Caki2 (cell line): ENCODE data around the gene KSR1. TPM values are rescaled to one million over a fixed set of nuclear protein-coding genes. Genes with fewer than 3 reads are reported as not detected.
"Not testable (repeated sequence)": the region's sequence is repeated elsewhere in the genome, so short reads cannot be mapped to it uniquely, and the experiment has no call there.

Source experiments
- DNase-seq: peaks from one replicate; pipeline ENCODE4 v3.0.0-alpha.2; 2015; ENCODE audit warnings: low read depth
- in situ Hi-C: cut with HindIII; loops from 2 replicates; pipeline ENCODE4 v1.10.0; 2016; ENCODE audit warnings: low sequenced_read_pairs, low pct_unique_long_range_greater_than_20kb, mixed read lengths
- total RNA-seq: library from RNA; depleted of rRNA; stranded (reverse); fragments of >200 nt; shearing (Covaris generic); gene quantifications from 2 replicates; pipeline ENCODE4 v1.2.3, GENCODE V29; 2014; ENCODE audit warnings: low replicate concordance

The KSR1 gene
- total RNA-seq, 1 experiment from 2014 or later: 0.51 TPM

GRCh38 chr17:27635275-27635823 lies 179.1 kb downstream of the KSR1 start:
- in situ Hi-C loops: no loop called here
- no peak for DNase-seq

GRCh38 chr17:27636005-27636520 lies 179.8 kb downstream of the KSR1 start:
- DNase-seq, in situ Hi-C loops: not testable (repeated sequence)

GRCh38 chr17:27637818-27638217 lies 181.6 kb downstream of the KSR1 start:
- in situ Hi-C loops: not testable (repeated sequence)

GRCh38 chr17:27638415-27638914 lies 182.2 kb downstream of the KSR1 start:
- DNase-seq, in situ Hi-C loops: not testable (repeated sequence)

More at GRCh38 chr17:27637818-27638217, 181.6 kb downstream of the KSR1 start:
- DNase-seq: not testable (repeated sequence)

- in situ Hi-C loops: no loop called here
- DNase-seq: no peak
Measured at GRCh38 chr17:27640790-27641189, 184.5 kb downstream of the KSR1 start.

GRCh38 chr17:27644586-27644985 lies 188.3 kb downstream of the KSR1 start:
- in situ Hi-C loops: no loop called here
- DNase-seq: no peak

GRCh38 chr17:27645621-27646020 lies 189.4 kb downstream of the KSR1 start:
- in situ Hi-C loops, DNase-seq: not testable (repeated sequence)

- DNase-seq: no peak
- in situ Hi-C loops: no loop called here
Measured at GRCh38 chr17:27646232-27646631, 190.0 kb downstream of the KSR1 start.

- in situ Hi-C loops: no loop called here
- DNase-seq: no peak
Measured at GRCh38 chr17:27647765-27648164, 191.5 kb downstream of the KSR1 start.

- DNase-seq, in situ Hi-C loops: not testable (repeated sequence)
Measured at GRCh38 chr17:27649111-27649571, 192.9 kb downstream of the KSR1 start.

GRCh38 chr17:27649929-27650328 lies 193.7 kb downstream of the KSR1 start:
- no peak for DNase-seq
- in situ Hi-C loops: no loop called here

GRCh38 chr17:27650836-27651235 lies 194.6 kb downstream of the KSR1 start:
- in situ Hi-C loops: no loop called here

GRCh38 chr17:27651411-27652345 lies 195.4 kb downstream of the KSR1 start:
- DNase-seq: no peak
- in situ Hi-C loops: no loop called here

More at GRCh38 chr17:27650836-27651235, 194.6 kb downstream of the KSR1 start:
- no peak for DNase-seq

GRCh38 chr17:27653449-27653971 lies 197.3 kb downstream of the KSR1 start:
- in situ Hi-C loops, DNase-seq: not testable (repeated sequence)

- DNase-seq: no peak
- in situ Hi-C loops: no loop called here
Measured at GRCh38 chr17:27654136-27654535, 197.9 kb downstream of the KSR1 start.

- DNase-seq: peak; percentile 56
- in situ Hi-C loops: no loop called here
Measured at GRCh38 chr17:27654654-27655524, 198.6 kb downstream of the KSR1 start.

GRCh38 chr17:27655525-27656111 lies 199.4 kb downstream of the KSR1 start:
- DNase-seq, in situ Hi-C loops: not testable (repeated sequence)
